ENCODE data around the gene MGRN1.

The MGRN1 gene

DNA sequence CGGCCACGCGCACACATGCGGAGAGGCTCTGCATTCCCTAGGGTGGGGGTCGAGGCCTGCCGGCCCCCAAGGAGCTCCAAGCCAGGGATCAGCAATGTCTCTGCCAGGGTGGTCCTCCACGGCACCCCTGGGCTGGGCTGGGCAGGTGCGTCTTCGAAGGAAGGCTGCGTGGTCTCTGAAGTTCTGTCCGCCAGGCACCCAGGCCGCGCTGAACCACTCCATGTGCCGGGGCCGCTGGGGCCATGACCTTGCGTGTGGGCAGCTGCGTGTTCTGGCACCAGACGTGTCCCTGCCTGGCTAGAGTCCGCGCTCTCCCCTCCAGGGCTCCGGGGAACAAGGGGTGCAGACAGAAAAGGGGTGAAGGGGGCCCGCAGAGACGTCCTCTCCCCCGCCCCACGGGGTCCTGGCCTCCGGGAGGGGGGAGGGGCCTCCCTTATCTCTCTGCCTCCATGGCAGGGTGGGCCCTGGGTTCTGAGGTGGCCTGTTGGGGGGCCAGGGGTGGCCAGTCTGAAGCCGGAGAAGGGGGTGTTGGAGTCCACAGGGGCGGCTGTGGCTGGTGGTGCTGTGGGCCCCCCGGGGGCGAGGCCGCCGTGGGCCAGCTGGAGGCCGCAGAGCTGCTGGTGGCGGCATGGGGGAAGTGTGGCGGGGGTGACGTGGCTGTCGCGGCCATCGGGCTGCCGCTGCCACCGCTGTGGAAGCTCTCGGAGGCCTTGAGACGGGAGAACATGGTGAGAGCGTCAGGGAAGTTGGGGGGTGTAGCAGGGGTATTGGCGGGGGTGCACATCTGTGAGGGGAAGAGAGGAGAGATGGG lies 15.2 kb upstream of the MGRN1 start:
- DNase-seq (ENCODE audit: low read depth, low spot score), result no peak
- no peaks in the 10 kb centered on the region for H3K9me3 ChIP-seq (ENCODE audit: low read depth, low read length)
- no peak overlapping the region for H3K9ac ChIP-seq (ENCODE audit: insufficient read length)
- no peak for TF ChIP-seq POLR2AphosphoS5 (IDR thresholded peaks at IDR 0.05; ENCODE audit: borderline replicate concordance, low read depth, low read length)
- TF ChIP-seq FOXP2 (optimal IDR thresholded peaks at IDR 0.05; ENCODE audit: control extremely low read depth, extremely low read length, insufficient read depth), result no peak
- H3K4me3 ChIP-seq, result no peak overlapping the region
- H3K27ac ChIP-seq, result no peak overlapping the region
- no peaks in the 10 kb centered on the region for H3K36me3 ChIP-seq (ENCODE audit: insufficient read depth, low read length)

DNA sequence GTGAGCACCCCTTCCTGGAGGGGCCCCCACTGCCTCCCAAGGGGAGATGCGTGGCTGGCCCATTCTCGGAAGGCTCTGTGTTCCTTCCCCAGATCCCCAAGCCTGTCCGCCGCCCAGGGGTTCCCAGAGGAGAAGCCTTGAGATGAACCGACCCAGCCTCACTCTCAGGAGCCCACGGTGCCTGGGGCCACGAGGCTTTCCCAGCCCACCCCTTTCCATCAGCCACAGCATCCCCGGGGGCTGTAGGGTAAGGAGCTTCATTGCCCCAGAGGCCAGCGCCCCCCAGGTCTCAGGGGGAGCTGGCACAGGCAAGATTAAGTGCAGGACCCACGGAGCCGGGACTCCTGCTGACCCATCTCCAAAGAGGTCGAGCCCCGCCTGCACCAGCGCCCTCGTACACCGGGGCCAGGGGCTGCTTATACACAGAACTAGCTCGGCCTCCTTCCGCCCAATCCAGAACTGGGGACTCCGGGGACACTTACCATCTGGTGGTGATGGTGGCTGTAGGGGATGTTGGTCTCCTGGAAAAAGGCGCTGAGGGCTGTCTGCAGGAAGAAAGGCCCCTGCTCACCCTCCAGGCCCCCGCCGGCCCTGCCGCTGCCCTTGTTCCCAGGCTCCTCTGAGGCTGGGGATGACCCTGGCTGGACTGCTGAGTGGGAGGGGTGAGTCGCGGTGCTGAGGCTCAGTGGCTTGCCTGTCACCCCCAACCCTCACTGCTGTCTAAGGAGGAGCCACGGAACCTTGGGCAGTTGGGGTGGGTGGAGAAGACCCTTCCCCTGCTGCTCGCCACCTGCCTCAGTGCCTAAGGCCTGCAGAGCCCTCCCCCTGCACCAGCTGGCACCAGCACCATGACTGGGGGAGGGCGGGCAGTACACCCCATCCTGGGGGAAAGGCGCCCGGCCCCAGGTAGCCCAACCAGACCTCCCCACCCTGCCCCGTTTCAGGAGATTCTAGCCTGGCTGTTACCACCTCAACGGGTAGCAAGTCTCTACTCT lies 14.3 kb upstream of the MGRN1 start:
- Histone ChIP-seq H3K27ac (no peak overlapping the region), H3K9me3 (ENCODE audit: low read depth, low read length) (no peaks in the 10 kb centered on the region), H3K36me3 (ENCODE audit: insufficient read depth, low read length) (no peaks in the 10 kb centered on the region), H3K9ac (ENCODE audit: insufficient read length) (no peak overlapping the region), H3K4me3 (no peak overlapping the region)
- TF ChIP-seq EZH2 (IDR thresholded peaks at IDR 0.05) (no peak), POLR2AphosphoS5 (IDR thresholded peaks at IDR 0.05; ENCODE audit: borderline replicate concordance, low read depth, low read length) (no peak), FOXP2 (optimal IDR thresholded peaks at IDR 0.05; ENCODE audit: control extremely low read depth, extremely low read length, insufficient read depth) (no peak)
- DNase-seq (ENCODE audit: low read depth, low spot score), result no peak

DNA sequence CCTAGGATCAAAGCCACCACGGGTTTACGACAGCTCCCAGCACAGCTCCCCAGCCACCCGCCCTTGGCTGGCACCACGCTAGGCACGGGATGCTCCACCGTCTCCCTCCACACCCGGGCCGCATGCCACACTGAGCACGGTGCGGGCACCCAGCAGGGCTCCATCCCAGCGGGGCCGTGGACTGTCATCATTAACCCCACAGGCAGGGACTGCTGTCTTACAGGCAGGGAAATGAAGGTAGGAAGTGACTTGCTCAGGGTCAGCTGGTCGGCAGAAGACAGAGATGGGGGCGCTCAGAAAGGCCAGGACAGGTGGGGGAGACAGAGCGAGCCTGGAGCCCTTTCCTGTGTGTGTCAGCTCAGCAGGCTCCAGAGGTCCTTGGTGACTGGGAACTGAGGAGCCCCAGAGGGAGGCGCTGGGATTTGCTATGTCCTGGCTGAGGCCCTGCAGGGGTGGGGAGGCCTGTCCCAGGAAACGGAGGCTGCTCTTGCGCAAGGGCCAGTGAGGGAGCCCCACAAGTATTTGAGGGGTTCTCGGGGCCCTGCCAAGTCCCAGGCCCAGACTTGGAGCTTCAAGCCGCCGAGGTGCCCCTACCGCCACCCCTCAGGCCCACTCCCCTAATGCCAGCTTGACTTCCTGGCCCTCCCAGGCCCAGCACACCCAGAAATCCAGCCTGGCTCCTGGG lies 13.1 kb upstream of the MGRN1 start:
- Histone ChIP-seq H3K9ac (ENCODE audit: insufficient read length) (no peak overlapping the region), H3K4me3 (no peak overlapping the region), H3K36me3 (ENCODE audit: insufficient read depth, low read length) (no peaks in the 10 kb centered on the region), H3K27ac (no peak overlapping the region), H3K9me3 (ENCODE audit: low read depth, low read length) (no peaks in the 10 kb centered on the region)
- TF ChIP-seq EZH2 (IDR thresholded peaks at IDR 0.05) (no peak), POLR2AphosphoS5 (IDR thresholded peaks at IDR 0.05; ENCODE audit: borderline replicate concordance, low read depth, low read length) (no peak), FOXP2 (optimal IDR thresholded peaks at IDR 0.05; ENCODE audit: control extremely low read depth, extremely low read length, insufficient read depth) (no peak)
- no peak for DNase-seq (ENCODE audit: low read depth, low spot score)

DNA sequence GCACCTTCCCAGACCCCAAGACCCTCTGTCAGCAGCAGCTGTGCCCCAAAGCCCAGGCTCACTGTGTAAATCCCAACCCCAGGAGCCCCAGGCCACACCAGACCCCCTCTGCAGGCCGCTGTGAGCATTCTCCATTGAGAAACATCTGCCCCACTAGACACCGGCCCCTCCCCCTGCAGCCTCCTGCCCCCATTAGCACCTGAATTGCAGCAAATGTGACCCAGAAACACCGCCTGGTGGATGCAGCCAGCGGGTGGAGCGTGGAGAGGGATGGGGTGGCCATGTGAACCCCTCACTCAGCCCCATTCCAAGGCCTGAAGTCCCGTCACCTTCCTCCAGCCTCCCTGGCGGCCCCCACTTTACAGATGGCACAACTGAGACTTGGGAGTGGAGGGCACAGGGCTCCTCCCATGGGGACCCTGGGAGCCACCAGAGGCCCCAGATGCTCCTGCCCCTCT lies 12.1 kb upstream of the MGRN1 start:
- no peak for DNase-seq (ENCODE audit: low read depth, low spot score)
- H3K27ac ChIP-seq, result no peak overlapping the region
- no peak overlapping the region for H3K4me3 ChIP-seq
- no peak for TF ChIP-seq EZH2 (IDR thresholded peaks at IDR 0.05)
- TF ChIP-seq FOXP2 (optimal IDR thresholded peaks at IDR 0.05; ENCODE audit: control extremely low read depth, extremely low read length, insufficient read depth), result no peak
- TF ChIP-seq POLR2AphosphoS5 (IDR thresholded peaks at IDR 0.05; ENCODE audit: borderline replicate concordance, low read depth, low read length), result no peak
- H3K9ac ChIP-seq (ENCODE audit: insufficient read length), result no peak overlapping the region
- no peaks in the 10 kb centered on the region for H3K36me3 ChIP-seq (ENCODE audit: insufficient read depth, low read length)
- H3K9me3 ChIP-seq (ENCODE audit: low read depth, low read length), result no peaks in the 10 kb centered on the region

DNA sequence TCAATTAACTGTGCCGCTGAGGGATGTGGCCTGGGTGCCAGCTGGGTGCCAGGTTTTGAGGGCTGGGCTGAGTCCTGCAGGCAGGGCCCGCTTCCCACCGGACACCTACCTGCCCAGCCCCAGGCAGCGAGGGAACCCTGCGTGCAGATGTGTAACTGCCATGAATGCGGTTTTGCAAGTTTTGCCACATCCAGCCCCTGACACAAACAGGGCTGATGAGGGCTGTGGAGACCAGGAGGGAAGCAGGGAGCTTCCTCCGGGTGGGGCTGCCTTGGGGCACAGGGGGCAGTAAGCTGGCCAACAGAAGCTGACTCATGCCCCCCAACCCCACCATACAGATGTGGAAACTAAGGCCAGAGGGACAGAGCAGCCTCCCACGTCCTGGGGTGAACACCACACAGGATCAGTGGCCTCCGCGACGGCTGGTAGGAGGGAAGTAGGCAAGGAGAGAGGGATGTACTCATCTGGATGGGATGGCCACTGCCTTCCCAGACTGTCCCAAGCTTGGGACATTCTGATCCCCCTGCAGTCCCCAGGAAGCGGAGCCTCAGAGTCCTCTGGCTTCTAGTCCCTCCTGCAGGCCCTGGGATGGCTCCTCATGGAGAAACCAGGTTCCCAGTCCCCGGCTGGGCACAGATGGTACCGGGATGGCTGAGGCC lies 11.5 kb upstream of the MGRN1 start:
- TF ChIP-seq EZH2 (IDR thresholded peaks at IDR 0.05), result no peak
- TF ChIP-seq POLR2AphosphoS5 (IDR thresholded peaks at IDR 0.05; ENCODE audit: borderline replicate concordance, low read depth, low read length), result no peak
- no peak for TF ChIP-seq FOXP2 (optimal IDR thresholded peaks at IDR 0.05; ENCODE audit: control extremely low read depth, extremely low read length, insufficient read depth)
- H3K4me3 ChIP-seq, result peak overlapping the region; percentile 89
- H3K27ac ChIP-seq, result no peak overlapping the region
- no peaks in the 10 kb centered on the region for H3K36me3 ChIP-seq (ENCODE audit: insufficient read depth, low read length)
- no peak for DNase-seq (ENCODE audit: low read depth, low spot score)
- peak overlapping the region; percentile 88 for H3K9ac ChIP-seq (ENCODE audit: insufficient read length)
- H3K9me3 ChIP-seq (ENCODE audit: low read depth, low read length), result no peaks in the 10 kb centered on the region

- no peak overlapping the region for H3K27ac ChIP-seq
- no peaks in the 10 kb centered on the region for H3K9me3 ChIP-seq (ENCODE audit: low read depth, low read length)
- H3K9ac ChIP-seq (ENCODE audit: insufficient read length), result peak overlapping the region; percentile 88
- peak overlapping the region; percentile 89 for H3K4me3 ChIP-seq
- no peaks in the 10 kb centered on the region for H3K36me3 ChIP-seq (ENCODE audit: insufficient read depth, low read length)
- TF ChIP-seq POLR2AphosphoS5 (IDR thresholded peaks at IDR 0.05; ENCODE audit: borderline replicate concordance, low read depth, low read length) (no peak), FOXP2 (optimal IDR thresholded peaks at IDR 0.05; ENCODE audit: control extremely low read depth, extremely low read length, insufficient read depth) (no peak), EZH2 (IDR thresholded peaks at IDR 0.05) (no peak)
- no peak for DNase-seq (ENCODE audit: low read depth, low spot score)
These were observed 10.7 kb upstream of the MGRN1 start for GRCh38 chr16:4613636-4614570.
